Sigmoid colon (tissue), 7 donors: Measurements from ENCODE around the gene GALNT14. TPM values are rescaled to one million over a fixed set of nuclear protein-coding genes. Genes with fewer than 3 reads are reported as not detected.

Source experiments
- DNase-seq: peaks from one replicate; pipeline ENCODE4 v3.0.0-alpha.2; 2019
- H3K27ac ChIP-seq, 4 donors: fragments of 200-600 bp; sonication (generic); one replicate each; pipeline ENCODE4 v1.5.1; 2016 to 2019; ENCODE audit warnings: mild to moderate bottlenecking in 1 of 4
- H3K27me3 ChIP-seq, 3 donors: fragments of 200-600 bp; sonication (generic); one replicate each; pipeline ENCODE4 v1.5.1; 2019; ENCODE audit warnings: mild to moderate bottlenecking in 1 of 3
- H3K36me3 ChIP-seq, 4 donors: fragments of 200-600 bp; sonication (generic); one replicate each; pipeline ENCODE4 v1.5.1; 2016 to 2019
- H3K4me1 ChIP-seq, 4 donors: fragments of 200-600 bp; sonication (generic); one replicate each; pipeline ENCODE4 v1.5.1; 2017 to 2019
- H3K4me3 ChIP-seq, 4 donors: fragments of 200-600 bp; sonication (generic); one replicate each; pipeline ENCODE4 v1.5.1; 2017 to 2019; ENCODE audit warnings: mild to moderate bottlenecking in 2 of 4, moderate library complexity in 1 of 4
- H3K9me3 ChIP-seq, 4 donors: fragments of 200-600 bp in 3 of 4; sonication (generic) in 3 of 4; one replicate each; pipeline versions ENCODE4 v1.5.1 to v1.6.1; 2013 to 2019
- CTCF ChIP-seq, 4 experiments: fragments of 450-650 bp in 3 of 4; fragments of 200-600 bp in 1 of 4; IDR thresholded peaks; one replicate each; pipeline ENCODE4 v1.5.1; 2016 to 2019; ENCODE audit warnings: antibody characterized with exemption in 4 of 4, mild to moderate bottlenecking in 3 of 4, moderate library complexity in 2 of 4
- EP300 ChIP-seq, 4 donors: sonication (generic); formaldehyde crosslinking; IDR thresholded peaks; one replicate each; pipeline ENCODE4 v1.6.1; 2017; ENCODE audit warnings: antibody characterized with exemption in 4 of 4
- POLR2A ChIP-seq, 2 donors: fragments of 450-650 bp; IDR thresholded peaks; one replicate each; pipeline ENCODE4 v1.6.1; 2016; ENCODE audit warnings: antibody characterized with exemption in 2 of 2, mild to moderate bottlenecking in 2 of 2, moderate library complexity in 2 of 2
- POLR2AphosphoS5 ChIP-seq, 4 donors: sonication (generic); formaldehyde crosslinking; IDR thresholded peaks; one replicate each; pipeline ENCODE4 v1.6.1; 2017; ENCODE audit warnings: antibody characterized with exemption in 4 of 4
- WGBS, 2 donors: extraction: QIAGEN DNeasy Blood & Tissue Kit; methylation state at CpG; one replicate each; pipeline ENCODE4 v1.1.7; 2013; 5-methylcytosine and 5-hydroxymethylcytosine counted together
- intact Hi-C: fragments of 100-400 bp; cut with DNase I; formaldehyde crosslinking; loops from one replicate; pipeline ENCODE4 v1.15.1; 2023
- polyA plus RNA-seq, 3 donors: library from polyadenylated mRNA; stranded (reverse); fragments of 200-250 nt; gene quantifications; one replicate each; pipeline ENCODE4 v1.2.3, GENCODE V29; 2013
- total RNA-seq, 4 donors: library from RNA; depleted of rRNA; stranded (reverse); fragments of >200 nt; gene quantifications; one replicate each; pipeline ENCODE4 v1.1.0, GENCODE V29; 2016
- donor health status: healthy with polysubstance abuse.
- donor health status: Bipolar disorder and iron deficiency.
- donor health status: healthy.

Gene GALNT14
- total and polyA plus RNA-seq, 7 donors, result 1.2 to 2.3 (median 1.2) TPM; not detected in 4

- DNase-seq, result no peak
- Histone ChIP-seq H3K27me3 (no peaks in the 10 kb centered on the region), H3K4me3 (no peak overlapping the region), H3K4me1 (peaks cover 0 to 7% (median 0%) of the 10 kb centered on the region in 4 donors), H3K27ac (no peak overlapping the region), H3K36me3 (no peaks in the 10 kb centered on the region), H3K9me3 (no peaks in the 10 kb centered on the region)
- intact Hi-C loops, result no loop called here
- WGBS, 2 donors, result 80 to 85% methylated on average over 6 of the region's 6 CpGs
- TF ChIP-seq CTCF (IDR thresholded peaks at IDR 0.05), result no peak
- no peak for TF ChIP-seq EP300 (IDR thresholded peaks at IDR 0.05)
- no peak for TF ChIP-seq POLR2A (IDR thresholded peaks at IDR 0.05)
- no peak for TF ChIP-seq POLR2AphosphoS5 (IDR thresholded peaks at IDR 0.05)
Observed at GRCh38 chr2:31018280-31018679, 120.0 kb downstream of the GALNT14 start.

GRCh38 chr2:31016648-31017047 is 121.6 kb downstream of the GALNT14 start:
- DNase-seq, result no peak
- WGBS, 2 donors, result 90% methylated on average over 5 of the region's 5 CpGs
- peaks cover 0 to 6% (median 0%) of the 10 kb centered on the region in 4 donors for H3K4me1 ChIP-seq
- intact Hi-C loops, result no loop called here
- H3K36me3 ChIP-seq, result no peaks in the 10 kb centered on the region
- no peaks in the 10 kb centered on the region for H3K27me3 ChIP-seq
- TF ChIP-seq POLR2A (IDR thresholded peaks at IDR 0.05) (no peak), CTCF (IDR thresholded peaks at IDR 0.05) (no peak), EP300 (IDR thresholded peaks at IDR 0.05) (no peak), POLR2AphosphoS5 (IDR thresholded peaks at IDR 0.05) (no peak)
- H3K9me3 ChIP-seq, result no peaks in the 10 kb centered on the region
- H3K4me3 ChIP-seq, result no peak overlapping the region
- no peak overlapping the region for H3K27ac ChIP-seq

DNA sequence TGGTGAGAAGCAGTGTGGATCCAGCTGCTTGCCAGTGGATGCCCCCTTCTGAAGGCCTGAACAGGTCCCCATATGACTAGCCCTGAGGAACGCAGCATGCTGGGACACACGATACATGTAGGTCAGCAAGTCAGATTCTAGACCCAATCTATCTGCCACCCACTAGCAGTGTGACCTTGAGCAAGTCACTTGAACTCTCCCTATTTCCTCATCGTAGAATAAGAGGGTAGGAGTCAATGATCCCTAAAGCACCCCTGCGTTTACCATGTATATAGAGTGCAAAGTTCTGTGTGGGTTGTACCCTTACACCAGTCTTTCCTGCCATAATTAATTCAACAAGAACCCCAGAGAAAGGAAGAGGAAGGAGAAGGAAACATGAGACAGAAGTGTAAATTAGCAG is 123.7 kb downstream of the GALNT14 start:
- no peak overlapping the region for H3K4me3 ChIP-seq
- H3K27me3 ChIP-seq, result peaks cover 0 to 11% (median 0%) of the 10 kb centered on the region in 3 donors
- no peaks in the 10 kb centered on the region for H3K4me1 ChIP-seq
- no peaks in the 10 kb centered on the region for H3K9me3 ChIP-seq
- intact Hi-C loops, result no loop called here
- DNase-seq, result no peak
- TF ChIP-seq POLR2A (IDR thresholded peaks at IDR 0.05) (no peak), POLR2AphosphoS5 (IDR thresholded peaks at IDR 0.05) (no peak), CTCF (IDR thresholded peaks at IDR 0.05) (no peak), EP300 (IDR thresholded peaks at IDR 0.05) (no peak)
- H3K27ac ChIP-seq, result no peak overlapping the region
- 62 to 77% methylated on average over 4 of the region's 4 CpGs for WGBS, 2 donors
- no peaks in the 10 kb centered on the region for H3K36me3 ChIP-seq

DNA sequence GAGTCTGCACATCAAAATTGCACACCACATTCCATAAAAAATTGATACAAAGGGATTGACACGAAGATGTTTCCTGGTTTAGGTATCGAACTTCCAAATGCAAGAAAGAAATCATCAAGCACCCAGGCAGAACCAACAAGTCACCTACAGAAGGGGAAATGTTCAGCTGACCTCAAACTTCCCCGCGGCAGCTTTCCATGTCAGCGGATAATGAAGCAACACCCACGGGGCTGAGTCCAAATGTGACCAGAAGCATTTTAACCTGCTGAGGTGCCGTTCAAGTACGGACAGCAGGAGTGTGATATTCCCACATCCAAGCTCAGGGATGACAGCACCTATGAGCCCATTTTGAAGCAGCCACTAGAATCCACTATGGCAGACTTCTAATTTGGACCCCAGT is 124.9 kb downstream of the GALNT14 start:
- no peak for DNase-seq
- Histone ChIP-seq H3K4me1 (no peaks in the 10 kb centered on the region), H3K9me3 (no peaks in the 10 kb centered on the region), H3K27ac (no peak overlapping the region), H3K4me3 (no peak overlapping the region), H3K27me3 (peaks cover 0 to 13% (median 0%) of the 10 kb centered on the region in 3 donors), H3K36me3 (no peaks in the 10 kb centered on the region)
- no peak for TF ChIP-seq EP300 (IDR thresholded peaks at IDR 0.05)
- TF ChIP-seq POLR2A (IDR thresholded peaks at IDR 0.05), result no peak
- no peak for TF ChIP-seq CTCF (IDR thresholded peaks at IDR 0.05)
- TF ChIP-seq POLR2AphosphoS5 (IDR thresholded peaks at IDR 0.05), result no peak
- WGBS, 2 donors, result 82 to 83% methylated on average over 8 of the region's 8 CpGs
- intact Hi-C loops, result no loop called here

- DNase-seq, result no peak
- WGBS, 2 donors, result 65 to 84% methylated on average over 1 of the region's 1 CpG
- intact Hi-C loops, result no loop called here
Observed at GRCh38 chr2:31012406-31012805, 125.8 kb downstream of the GALNT14 start.

More at GRCh38 chr2:31012406-31012805, 125.8 kb downstream of the GALNT14 start:
- Histone ChIP-seq H3K4me1 (no peaks in the 10 kb centered on the region), H3K9me3 (no peaks in the 10 kb centered on the region), H3K4me3 (no peak overlapping the region), H3K27ac (no peak overlapping the region), H3K36me3 (no peaks in the 10 kb centered on the region), H3K27me3 (peaks cover 0 to 13% (median 0%) of the 10 kb centered on the region in 3 donors)
- TF ChIP-seq EP300 (IDR thresholded peaks at IDR 0.05), result no peak
- no peak for TF ChIP-seq POLR2AphosphoS5 (IDR thresholded peaks at IDR 0.05)
- no peak for TF ChIP-seq CTCF (IDR thresholded peaks at IDR 0.05)
- TF ChIP-seq POLR2A (IDR thresholded peaks at IDR 0.05), result no peak
